Fibroblast of the conjunctiva (primary cell): ENCODE measurements around the gene IFT81.
A peak's percentile ranks its signal among the peaks of the same experiment; 100 is the strongest.
"Not testable (repeated sequence)": the region's sequence is repeated elsewhere in the genome, so short reads cannot be mapped to it uniquely, and the experiment has no call there.

Experiments
- DNase-seq: peaks from one replicate; pipeline ENCODE4 v3.0.0-alpha.2; 2010; ENCODE audit warnings: low read depth

The IFT81 gene, protein sequence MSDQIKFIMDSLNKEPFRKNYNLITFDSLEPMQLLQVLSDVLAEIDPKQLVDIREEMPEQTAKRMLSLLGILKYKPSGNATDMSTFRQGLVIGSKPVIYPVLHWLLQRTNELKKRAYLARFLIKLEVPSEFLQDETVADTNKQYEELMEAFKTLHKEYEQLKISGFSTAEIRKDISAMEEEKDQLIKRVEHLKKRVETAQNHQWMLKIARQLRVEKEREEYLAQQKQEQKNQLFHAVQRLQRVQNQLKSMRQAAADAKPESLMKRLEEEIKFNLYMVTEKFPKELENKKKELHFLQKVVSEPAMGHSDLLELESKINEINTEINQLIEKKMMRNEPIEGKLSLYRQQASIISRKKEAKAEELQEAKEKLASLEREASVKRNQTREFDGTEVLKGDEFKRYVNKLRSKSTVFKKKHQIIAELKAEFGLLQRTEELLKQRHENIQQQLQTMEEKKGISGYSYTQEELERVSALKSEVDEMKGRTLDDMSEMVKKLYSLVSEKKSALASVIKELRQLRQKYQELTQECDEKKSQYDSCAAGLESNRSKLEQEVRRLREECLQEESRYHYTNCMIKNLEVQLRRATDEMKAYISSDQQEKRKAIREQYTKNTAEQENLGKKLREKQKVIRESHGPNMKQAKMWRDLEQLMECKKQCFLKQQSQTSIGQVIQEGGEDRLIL

DNA sequence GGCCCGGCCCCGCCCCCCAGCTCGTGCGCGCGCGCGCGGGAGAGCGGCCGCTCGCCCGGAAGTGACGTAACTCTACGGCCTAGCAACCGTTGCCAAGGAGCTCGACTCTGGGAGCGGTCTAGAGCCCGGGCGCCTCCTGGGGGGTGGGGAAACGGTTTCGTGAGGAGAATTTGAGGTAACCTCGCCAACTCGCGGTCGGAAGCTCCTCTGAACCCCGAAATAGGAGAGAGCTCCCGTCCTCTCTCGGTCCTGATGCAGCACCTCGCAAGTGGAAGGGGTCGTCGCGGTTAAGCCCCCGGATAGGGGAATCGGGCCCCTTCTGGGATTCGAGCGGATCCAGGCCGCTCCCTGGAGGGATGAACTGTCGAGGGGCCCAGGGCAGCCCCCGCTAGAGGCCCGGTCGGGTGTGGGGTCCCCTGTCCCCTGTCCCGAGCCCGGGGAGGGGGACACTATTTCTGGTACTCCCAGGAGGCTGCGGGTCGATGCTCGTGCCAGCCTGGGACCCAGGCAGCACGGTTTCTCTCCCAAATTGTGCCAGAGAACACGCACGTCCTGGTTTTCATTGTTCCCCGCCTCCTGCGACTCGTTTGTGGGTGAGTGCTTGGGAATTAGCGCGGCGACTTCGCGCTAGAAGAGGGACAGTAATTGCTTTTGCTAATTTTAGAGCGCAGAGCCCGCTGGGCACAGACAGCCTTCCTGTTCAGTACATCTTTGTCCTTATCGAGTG, at the start of gene IFT81:
IFT81 (plus strand) TSS at position 89 of the 727 bp plus-strand sequence. CDS start 3,024 bp downstream, outside the sequence.
- DNase-seq, result peak; percentile 90

DNA sequence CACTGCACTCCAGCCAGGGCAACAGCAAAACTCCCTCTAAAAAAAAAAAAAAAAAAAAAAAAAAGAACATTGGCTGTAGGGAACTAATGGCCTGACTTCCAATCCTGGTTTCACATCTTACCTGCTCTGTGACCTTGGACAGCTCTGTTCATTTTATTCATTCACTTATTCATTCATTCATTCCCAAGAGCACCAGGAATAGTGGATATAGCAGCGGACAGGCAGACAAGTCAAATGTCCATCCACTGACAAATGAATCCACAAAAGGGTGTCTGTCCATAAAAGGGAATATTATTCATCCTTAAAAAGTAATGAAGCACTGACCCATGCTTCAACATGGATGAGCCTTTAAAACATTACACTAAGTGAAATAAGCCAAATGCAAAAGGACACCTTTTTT, 48.3 kb upstream of the IFT81 start:
- no peak for DNase-seq

DNA sequence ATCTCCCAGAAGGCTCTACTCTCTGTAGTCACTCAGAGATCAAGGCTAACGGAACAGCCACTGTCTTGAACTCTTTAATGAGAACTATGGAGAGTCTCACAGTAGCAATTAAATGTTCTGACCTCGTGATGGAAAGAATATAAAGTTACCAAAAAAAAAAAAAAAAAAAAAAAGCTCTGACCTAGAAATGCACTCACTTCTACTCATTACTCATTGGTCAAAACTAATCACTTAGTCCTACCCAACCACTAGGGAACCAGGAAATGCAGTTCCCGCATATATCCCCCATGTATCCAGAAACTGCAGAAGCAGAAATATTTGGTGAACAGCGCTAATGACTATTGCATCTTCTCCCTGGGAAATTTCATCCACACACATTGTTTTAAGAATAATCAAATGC, 46.4 kb upstream of the IFT81 start:
- DNase-seq, result no peak

DNA sequence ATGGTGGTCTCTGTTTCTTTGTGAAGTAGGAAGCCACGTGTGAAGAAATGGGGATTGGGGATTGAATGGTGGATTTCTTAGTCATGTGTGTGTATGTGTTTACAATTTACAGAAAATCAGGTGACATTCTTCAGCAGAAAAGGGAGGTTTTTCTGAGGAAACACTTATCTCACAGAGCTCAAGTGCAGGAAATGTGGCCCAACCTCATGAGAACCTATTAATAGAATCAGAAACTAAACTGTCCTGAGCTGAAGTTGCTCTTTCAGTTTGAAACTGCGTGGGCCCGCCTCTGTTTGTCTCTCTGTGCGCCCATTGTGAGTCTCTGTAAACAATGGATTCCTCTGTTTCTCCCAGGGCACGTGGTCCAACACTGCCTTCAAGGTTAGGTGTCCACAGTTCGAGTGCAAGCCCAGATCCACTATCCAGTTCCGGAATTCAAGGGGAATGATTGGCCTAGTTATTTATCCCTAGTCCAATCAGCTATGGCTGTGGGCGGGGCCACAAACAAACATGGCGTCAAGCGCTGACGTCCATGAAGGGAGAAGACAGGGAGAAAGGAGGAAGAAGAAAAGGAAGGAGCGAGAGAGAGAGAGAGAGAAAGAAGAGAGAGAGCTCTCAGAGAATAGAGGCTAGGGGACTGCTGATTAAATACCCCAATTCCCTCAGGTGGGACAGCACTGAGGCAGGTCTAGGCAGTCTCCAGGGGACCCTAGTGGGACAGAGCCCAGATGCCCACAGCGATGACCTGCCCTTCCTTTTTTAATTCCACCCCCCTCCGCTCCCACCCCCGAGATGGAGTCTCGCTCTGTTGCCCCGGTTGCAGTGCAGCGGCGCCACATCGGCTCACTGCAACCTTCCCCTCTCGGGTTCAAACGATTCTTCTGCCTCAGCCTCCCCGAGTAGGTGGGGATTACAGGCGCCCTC, 44.4 kb upstream of the IFT81 start:
- no peak for DNase-seq

DNA sequence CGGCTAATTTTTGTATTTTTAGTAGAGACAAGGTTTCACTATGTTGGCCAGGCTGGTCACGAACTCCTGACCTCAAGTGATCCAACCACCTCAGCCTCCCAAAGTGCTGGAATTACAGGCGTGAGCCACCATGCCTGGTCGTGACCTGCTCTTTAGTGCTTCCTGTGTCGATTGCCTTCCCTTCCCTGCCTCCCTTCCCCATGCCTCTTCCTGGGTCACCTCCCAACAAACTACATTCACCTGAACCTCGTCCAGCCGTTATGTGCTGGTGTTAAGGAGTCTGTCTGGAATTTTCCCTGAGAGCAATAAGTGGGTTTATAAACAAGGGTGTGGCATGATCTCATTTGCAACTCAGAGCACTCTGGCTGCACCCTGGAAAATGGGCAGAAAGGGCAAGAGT, 43.7 kb upstream of the IFT81 start:
- no peak for DNase-seq

DNA sequence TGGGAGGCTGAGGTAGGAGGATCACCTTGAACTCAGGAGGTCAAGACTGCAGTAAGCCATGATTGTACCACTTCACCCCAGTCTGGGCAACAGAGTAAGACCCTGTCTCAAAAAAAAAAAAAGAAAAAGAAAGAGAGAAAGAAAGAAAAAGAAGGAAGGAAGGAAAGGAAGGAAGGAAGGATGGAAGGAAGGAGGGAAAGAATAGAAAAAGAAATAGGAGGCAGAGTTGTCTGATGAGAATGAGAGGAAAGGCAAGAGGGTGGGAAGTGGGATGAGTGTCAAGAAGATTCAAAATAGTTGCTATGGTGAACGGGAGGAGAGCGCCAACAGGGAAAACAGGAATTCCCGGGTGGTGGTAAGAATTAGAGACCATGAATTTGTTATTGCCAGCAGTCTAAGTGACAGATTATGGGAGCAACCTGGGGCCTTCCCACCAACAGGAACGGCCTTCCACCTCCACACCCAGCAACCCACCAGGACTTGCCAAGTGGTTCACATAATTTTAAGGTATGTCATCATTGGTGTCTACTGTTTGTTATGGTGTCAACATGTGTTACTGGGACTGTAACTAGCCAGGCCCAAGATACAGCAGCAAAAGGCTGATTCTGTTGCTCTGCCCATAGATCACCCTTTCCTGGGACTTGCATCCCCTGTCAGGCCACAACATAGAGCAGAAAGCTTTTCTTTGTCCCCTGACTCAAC, 39.7 kb upstream of the IFT81 start:
- DNase-seq, result no peak

DNA sequence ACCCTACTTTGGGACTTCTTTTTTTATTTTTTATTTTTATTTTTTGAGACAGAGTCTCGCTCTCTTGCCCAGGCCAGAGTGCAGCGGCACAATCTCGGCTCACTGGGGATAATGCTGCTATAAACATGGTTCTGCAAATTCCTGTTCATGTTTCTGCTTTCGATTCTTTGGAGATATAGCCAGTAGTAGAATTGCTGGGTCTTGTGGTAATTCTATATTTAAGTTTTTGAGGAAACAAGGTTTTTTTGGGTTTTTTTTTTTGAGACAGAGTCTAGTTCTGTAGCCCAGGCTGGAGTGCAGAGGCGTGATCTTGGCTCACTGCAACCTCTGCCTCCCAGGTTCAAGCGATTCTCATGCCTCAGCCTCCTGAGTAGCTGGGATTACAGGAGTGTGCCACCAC, 35.9 kb upstream of the IFT81 start:
- DNase-seq, result not testable (repeated sequence)

DNA sequence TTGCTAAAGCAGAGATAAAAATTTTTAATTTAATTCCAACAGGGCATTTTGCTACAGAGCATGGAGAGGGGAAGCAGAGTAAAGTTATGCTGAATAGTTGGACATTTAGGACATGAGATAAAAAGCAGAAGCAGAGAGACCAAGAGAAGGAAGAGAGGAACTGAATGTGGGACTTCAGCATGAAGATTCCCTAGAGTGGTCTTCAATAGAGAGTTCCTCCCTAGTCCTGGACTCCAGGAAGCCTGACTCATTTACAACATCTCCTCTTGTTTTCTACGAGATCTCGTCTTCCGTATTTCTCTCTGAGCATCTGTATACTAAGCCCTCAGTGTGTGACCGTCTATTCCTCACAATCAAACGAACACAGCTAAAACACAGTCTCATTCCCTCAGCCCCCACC, 35.2 kb upstream of the IFT81 start:
- no peak for DNase-seq

DNA sequence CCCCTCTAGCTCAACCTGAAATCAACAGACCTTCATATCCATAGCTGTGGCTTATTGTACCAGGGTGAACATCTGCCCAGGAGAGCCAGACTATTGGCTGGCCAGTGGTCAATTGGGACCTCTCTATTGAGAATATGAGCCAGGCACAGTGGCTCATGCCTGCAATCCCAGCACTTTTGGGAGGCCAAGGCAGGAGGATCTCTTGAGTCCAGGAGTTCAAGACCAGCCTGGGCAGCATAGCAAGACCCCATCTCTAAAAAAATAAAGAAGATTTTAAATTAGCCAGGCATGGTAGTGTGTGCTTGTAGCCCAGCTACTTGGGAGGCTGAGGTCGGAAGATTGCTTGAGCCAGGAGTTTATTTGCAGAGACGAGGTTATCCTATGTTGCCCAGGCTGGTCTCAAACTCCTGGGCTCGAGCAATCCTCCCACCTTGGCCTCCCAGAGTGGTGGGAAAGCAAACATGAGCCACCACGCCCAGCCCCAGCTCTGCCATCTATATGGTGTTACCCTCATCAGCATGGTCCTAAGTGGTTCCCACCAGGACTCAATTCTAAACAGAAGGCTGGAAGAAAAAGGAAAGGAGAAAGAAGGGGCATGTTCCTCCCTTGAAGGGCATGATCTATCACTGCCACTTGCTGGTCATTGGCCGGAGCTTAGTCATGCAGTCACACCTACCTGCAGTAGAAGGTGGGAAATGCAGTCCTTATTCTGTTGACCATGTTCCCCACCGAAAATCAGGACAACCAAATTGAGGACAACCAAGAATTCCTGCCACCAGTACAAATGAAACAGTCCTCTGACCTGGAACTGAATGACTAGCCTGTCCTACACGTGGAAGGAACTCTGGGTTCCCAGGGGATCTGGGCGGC, 33.7 kb upstream of the IFT81 start:
- no peak for DNase-seq

DNA sequence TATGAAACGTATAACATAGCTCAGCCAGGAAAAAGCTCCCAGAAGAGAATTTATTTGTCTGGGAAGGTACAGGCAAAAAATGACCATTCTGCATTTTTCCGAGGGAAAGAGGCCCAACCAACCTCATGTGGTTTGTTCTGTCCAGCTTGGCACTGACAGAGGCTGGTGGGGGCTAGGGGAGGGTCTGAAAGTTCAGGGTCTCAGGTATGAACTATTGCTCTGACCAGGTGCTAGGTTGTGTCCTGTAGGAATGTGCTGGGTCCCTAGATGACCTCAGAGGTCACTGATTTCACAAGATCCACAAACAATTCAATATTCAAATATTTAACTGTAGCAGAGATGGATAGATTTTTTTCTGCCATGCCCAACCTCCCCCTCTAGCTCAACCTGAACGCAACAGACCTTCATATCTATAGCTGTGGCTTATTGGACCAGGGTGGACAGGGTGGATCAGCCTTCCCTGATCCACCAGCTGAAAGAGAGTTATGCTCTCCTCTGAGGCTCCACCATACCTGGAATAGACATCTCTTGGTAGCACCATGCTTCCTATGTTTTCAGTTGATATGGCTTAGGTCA, 32.9 kb upstream of the IFT81 start:
- DNase-seq, result no peak

DNA sequence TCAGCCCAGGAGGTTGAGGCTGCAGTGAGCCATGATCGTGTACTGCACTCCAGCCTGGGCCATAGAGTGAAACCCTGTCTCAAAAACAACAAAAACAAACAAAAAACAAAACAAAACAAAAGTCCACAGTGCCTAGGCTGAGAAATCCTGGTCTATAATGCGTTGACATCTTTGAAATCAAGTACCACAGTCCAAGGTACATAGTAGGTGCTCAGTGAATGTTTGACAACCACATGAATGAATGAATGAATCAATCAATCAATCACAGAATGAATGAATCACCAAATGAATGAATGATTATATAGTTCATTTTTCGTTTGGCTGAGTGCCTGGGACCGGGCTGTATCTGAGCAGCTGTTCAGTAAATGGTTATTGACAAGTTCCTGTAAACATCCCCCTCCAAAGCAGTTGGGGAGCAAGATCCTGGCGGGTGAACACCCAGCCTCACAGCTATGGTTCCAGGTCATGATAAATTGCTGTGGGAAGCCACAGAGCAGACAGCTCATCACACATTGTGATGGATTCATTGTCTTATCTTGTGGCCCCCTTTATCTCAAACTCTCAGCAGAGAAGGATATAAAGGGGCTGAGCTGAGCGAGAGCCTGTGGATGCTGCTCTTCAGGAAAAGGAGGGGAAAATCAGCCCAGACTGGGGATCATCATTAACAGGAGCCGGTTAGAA, 30.4 kb upstream of the IFT81 start:
- no peak for DNase-seq

DNA sequence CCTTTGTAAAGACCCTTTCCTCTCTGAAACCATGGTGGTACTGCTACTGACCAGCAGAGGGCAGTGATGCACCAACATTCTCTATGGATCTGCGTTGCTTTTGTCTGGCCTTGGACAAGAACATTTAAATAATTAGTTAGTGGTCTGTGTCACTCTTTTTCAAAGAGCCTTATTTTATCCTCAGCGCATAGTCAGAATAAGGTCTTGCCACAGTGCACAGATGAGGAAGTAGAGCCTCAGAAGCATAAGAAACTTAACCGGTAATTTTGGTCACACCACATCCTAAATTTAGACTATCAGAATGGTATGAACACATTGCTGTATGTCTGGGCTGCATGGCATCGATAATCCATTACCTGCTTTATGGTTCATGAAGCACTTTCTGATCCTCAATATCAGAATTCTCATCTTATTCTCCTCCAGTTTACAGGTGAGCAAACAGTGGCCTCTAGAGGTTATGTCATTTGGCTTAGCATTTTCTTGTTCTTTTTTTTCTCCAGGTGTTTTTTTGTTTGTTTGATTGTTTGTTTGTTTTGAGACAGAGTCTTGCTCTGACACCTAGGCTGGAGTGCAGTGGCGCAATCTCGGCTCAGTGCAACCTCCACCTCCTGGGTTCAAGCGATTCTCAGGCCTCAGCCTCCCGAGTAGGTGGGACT, 23.7 kb upstream of the IFT81 start:
- peak; percentile 68 for DNase-seq

DNA sequence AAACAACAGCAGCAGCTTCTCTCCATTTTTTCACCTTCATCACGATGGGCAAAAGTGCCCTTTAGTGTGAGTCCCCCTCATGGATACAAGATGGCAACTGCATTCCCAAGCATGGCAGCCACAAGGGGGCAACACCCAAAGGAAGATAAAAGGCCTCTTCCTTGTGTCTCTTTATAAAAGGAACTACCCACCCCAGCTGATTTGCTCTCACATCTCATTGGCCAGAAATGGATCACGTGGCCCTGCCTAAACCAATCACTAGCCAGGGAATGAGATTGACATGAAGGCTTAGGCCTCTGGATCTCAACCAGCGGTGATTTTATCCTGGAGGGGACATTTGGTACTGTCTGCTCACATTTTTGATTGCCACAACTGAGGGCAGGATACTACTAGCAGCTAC, 21.9 kb upstream of the IFT81 start:
- DNase-seq, result peak; percentile 56

DNA sequence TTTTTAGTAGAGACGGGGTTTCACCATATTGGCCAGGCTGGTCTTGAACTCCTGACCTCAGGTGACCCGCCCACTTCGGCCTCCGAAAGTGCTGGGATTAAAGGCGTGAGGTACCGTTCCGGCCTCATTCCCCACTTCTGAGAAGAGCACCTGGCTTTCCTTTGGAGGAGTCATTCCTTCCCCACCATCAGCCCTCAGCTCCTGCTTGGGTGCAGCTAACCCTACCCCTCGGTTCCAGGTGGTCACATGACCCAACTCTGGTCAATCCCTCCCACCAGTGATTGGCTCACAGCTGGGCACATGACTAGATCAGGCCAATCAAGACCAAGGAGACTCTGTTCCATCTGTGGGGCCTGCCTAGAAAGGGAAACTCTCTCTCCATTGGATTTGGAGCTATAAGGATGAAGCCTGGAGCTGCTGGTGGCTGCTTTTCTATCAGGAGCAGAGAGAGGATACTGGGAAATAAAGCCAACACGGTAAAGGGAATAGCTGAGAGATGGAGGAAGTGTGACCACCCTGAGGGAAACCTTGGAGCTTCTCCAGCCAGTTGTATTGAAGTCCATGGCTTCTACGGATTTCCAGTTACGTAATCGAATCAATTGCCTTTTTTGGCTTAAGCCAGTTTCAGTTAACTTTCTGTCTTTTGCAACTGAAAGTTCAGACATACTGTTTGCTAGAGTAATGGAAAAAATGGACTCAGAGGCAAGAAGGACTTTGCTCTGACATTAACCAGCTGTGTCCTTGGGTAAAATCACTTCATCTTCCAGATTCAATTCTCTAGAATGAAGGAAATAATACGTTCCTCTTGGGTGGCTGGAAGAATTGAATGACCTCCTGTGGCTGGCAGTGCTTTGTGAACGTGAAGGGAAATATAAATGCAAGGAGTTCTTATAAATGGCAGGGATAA, 19.7 kb upstream of the IFT81 start:
- DNase-seq, result peak; percentile 28

DNA sequence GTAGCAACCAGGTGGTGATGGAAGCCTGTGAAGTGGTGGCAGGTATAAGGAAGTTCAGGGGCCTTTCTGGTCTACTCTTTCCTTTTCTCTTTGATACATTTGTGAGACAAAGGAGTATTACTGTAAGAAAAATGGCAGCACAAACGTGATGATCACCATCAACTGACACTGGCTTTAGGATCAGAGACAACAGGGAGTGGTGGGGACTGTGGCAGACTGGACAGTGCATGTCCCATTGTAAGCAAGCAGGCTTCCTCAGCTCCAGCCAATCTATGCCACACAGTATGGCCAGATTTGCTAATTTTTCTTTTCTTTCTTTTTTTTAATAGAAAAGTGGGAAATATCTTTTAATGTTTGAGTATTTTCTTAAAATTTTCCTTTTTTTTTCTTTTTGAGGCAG, 19.0 kb upstream of the IFT81 start:
- no peak for DNase-seq

DNA sequence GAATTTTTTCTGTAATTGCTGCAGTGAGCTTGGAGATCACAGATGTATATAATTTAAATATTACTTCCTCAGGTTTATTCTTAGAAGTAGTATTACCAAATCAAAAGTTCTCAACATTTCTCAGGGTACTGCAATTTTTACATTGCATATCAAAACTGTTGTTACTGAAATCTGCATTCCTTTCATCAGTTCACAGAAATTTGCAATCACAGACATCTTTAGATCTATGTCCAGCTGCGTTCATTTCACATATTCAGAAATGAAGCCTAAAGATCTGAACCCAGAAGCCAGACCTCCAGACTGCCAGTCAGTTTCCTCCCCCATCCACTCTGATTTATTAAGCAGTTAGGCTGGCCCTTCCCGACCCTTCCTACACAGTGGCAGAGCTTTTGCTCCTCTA, 18.2 kb upstream of the IFT81 start:
- no peak for DNase-seq
